ENCODE results near the gene USE1.

Gene USE1

GRCh38 chr19:17254636-17255035 is 39.5 kb downstream of the USE1 start:
- H3K9me3 Mint-ChIP-seq: no peaks in the 10 kb centered on the region
- no peak overlapping the region for H3K4me3 Mint-ChIP-seq
- no peak overlapping the region for H3K27ac Mint-ChIP-seq
- no peaks in the 10 kb centered on the region for H3K27me3 Mint-ChIP-seq
- no peaks in the 10 kb centered on the region for H3K36me3 Mint-ChIP-seq (ENCODE audit: low read depth)
- H3K4me1 Mint-ChIP-seq (ENCODE audit: low read depth): no peaks in the 10 kb centered on the region

GRCh38 chr19:17255150-17255621 is 40.0 kb downstream of the USE1 start:
- Mint-ChIP-seq H3K27ac (no peak overlapping the region), H3K9me3 (no peaks in the 10 kb centered on the region), H3K36me3 (ENCODE audit: low read depth) (no peaks in the 10 kb centered on the region), H3K4me3 (no peak overlapping the region), H3K27me3 (no peaks in the 10 kb centered on the region), H3K4me1 (ENCODE audit: low read depth) (no peaks in the 10 kb centered on the region)

- H3K4me3 Mint-ChIP-seq: no peak overlapping the region
- no peaks in the 10 kb centered on the region for H3K9me3 Mint-ChIP-seq
- no peaks in the 10 kb centered on the region for H3K36me3 Mint-ChIP-seq (ENCODE audit: low read depth)
- H3K4me1 Mint-ChIP-seq (ENCODE audit: low read depth): peaks cover 5% of the 10 kb centered on the region
- no peak overlapping the region for H3K27ac Mint-ChIP-seq
- no peaks in the 10 kb centered on the region for H3K27me3 Mint-ChIP-seq
Observed at GRCh38 chr19:17256130-17256529, 41.0 kb downstream of the USE1 start.

GRCh38 chr19:17259118-17259780 is 44.1 kb downstream of the USE1 start:
- H3K4me3 Mint-ChIP-seq: no peak overlapping the region
- no peak overlapping the region for H3K27ac Mint-ChIP-seq
- H3K36me3 Mint-ChIP-seq (ENCODE audit: low read depth): no peaks in the 10 kb centered on the region
- H3K27me3 Mint-ChIP-seq: no peaks in the 10 kb centered on the region
- H3K4me1 Mint-ChIP-seq (ENCODE audit: low read depth): peaks cover 5% of the 10 kb centered on the region
- H3K9me3 Mint-ChIP-seq: no peaks in the 10 kb centered on the region

GRCh38 chr19:17259934-17260333 is 44.8 kb downstream of the USE1 start:
- H3K27me3 Mint-ChIP-seq: no peaks in the 10 kb centered on the region
- H3K9me3 Mint-ChIP-seq: no peaks in the 10 kb centered on the region

GRCh38 chr19:17260842-17261325 is 45.7 kb downstream of the USE1 start:
- Mint-ChIP-seq H3K9me3 (no peaks in the 10 kb centered on the region), H3K4me1 (ENCODE audit: low read depth) (peaks cover 5% of the 10 kb centered on the region), H3K27me3 (no peaks in the 10 kb centered on the region), H3K27ac (no peak overlapping the region), H3K36me3 (ENCODE audit: low read depth) (no peaks in the 10 kb centered on the region), H3K4me3 (no peak overlapping the region)

More at GRCh38 chr19:17259934-17260333, 44.8 kb downstream of the USE1 start:
- Mint-ChIP-seq H3K27ac (no peak overlapping the region), H3K4me3 (no peak overlapping the region), H3K4me1 (ENCODE audit: low read depth) (peaks cover 5% of the 10 kb centered on the region), H3K36me3 (ENCODE audit: low read depth) (no peaks in the 10 kb centered on the region)

GRCh38 chr19:17262557-17262956 is 47.4 kb downstream of the USE1 start:
- no peaks in the 10 kb centered on the region for H3K36me3 Mint-ChIP-seq (ENCODE audit: low read depth)
- no peaks in the 10 kb centered on the region for H3K9me3 Mint-ChIP-seq
- H3K4me3 Mint-ChIP-seq: no peak overlapping the region
- no peak overlapping the region for H3K27ac Mint-ChIP-seq
- H3K27me3 Mint-ChIP-seq: no peaks in the 10 kb centered on the region
- H3K4me1 Mint-ChIP-seq (ENCODE audit: low read depth): peaks cover 13% of the 10 kb centered on the region

- no peak overlapping the region for H3K4me3 Mint-ChIP-seq
- no peaks in the 10 kb centered on the region for H3K27me3 Mint-ChIP-seq
- peaks cover 18% of the 10 kb centered on the region for H3K4me1 Mint-ChIP-seq (ENCODE audit: low read depth)
- no peaks in the 10 kb centered on the region for H3K36me3 Mint-ChIP-seq (ENCODE audit: low read depth)
- H3K27ac Mint-ChIP-seq: no peak overlapping the region
- H3K9me3 Mint-ChIP-seq: no peaks in the 10 kb centered on the region
Observed at GRCh38 chr19:17263712-17264640, 48.8 kb downstream of the USE1 start.

GRCh38 chr19:17264641-17264979 is 49.5 kb downstream of the USE1 start, which contains the start of gene USHBP1:
Gene USHBP1, minus strand, starts transcription at chr19:17264745. Its CDS starts 446 bp downstream, at chr19:17264299.
- Mint-ChIP-seq H3K36me3 (ENCODE audit: low read depth) (no peaks in the 10 kb centered on the region), H3K4me3 (no peak within 1 kb of the TSS), H3K4me1 (ENCODE audit: low read depth) (peaks cover 18% of the 10 kb centered on the region), H3K9me3 (no peaks in the 10 kb centered on the region), H3K27ac (no peak within 1 kb of the TSS), H3K27me3 (no peaks in the 10 kb centered on the region)

GRCh38 chr19:17266026-17266425 is 50.9 kb downstream of the USE1 start:
- Mint-ChIP-seq H3K27me3 (no peaks in the 10 kb centered on the region), H3K9me3 (no peaks in the 10 kb centered on the region), H3K27ac (no peak overlapping the region), H3K36me3 (ENCODE audit: low read depth) (peaks cover 5% of the 10 kb centered on the region), H3K4me1 (ENCODE audit: low read depth) (peaks cover 13% of the 10 kb centered on the region), H3K4me3 (no peak overlapping the region)

GRCh38 chr19:17266589-17266974 is 51.4 kb downstream of the USE1 start:
- H3K4me3 Mint-ChIP-seq: peak overlapping the region; percentile 94
- no peaks in the 10 kb centered on the region for H3K27me3 Mint-ChIP-seq
- peaks cover 13% of the 10 kb centered on the region for H3K4me1 Mint-ChIP-seq (ENCODE audit: low read depth)
- H3K9me3 Mint-ChIP-seq: no peaks in the 10 kb centered on the region
- H3K36me3 Mint-ChIP-seq (ENCODE audit: low read depth): peaks cover 11% of the 10 kb centered on the region
- H3K27ac Mint-ChIP-seq: peak overlapping the region; percentile 91

GRCh38 chr19:17266975-17267788 is 52.0 kb downstream of the USE1 start, which contains the start of gene BABAM1:
Gene BABAM1, plus strand, starts transcription at chr19:17267443. Its CDS starts 1,364 bp downstream, at chr19:17268807.
- Mint-ChIP-seq H3K4me1 (ENCODE audit: low read depth) (peaks cover 13% of the 10 kb centered on the region), H3K36me3 (ENCODE audit: low read depth) (peaks cover 12% of the 10 kb centered on the region), H3K4me3 (peak within 1 kb of the TSS; percentile 94), H3K27ac (peak within 1 kb of the TSS; percentile 91), H3K9me3 (no peaks in the 10 kb centered on the region), H3K27me3 (no peaks in the 10 kb centered on the region)

- Mint-ChIP-seq H3K4me3 (peak overlapping the region; percentile 94), H3K27ac (peak overlapping the region; percentile 91), H3K9me3 (no peaks in the 10 kb centered on the region), H3K4me1 (ENCODE audit: low read depth) (peaks cover 13% of the 10 kb centered on the region), H3K27me3 (no peaks in the 10 kb centered on the region), H3K36me3 (ENCODE audit: low read depth) (peaks cover 13% of the 10 kb centered on the region)
Observed at GRCh38 chr19:17268754-17269153, 53.6 kb downstream of the USE1 start.

All from stimulated activated naive CD8-positive, alpha-beta T cell treated with anti-CD3 and anti-CD28 coated beads, Interleukin-15, Interleukin-2, amounts not matched to agents 100 ng/mL and 50 ng/mL, for 24 hours (primary cell).